SU-DHL-6 (cell line): ENCODE results near the gene ALG2.

Experiments used
- CTCF ChIP-seq: fragments of 200-600 bp; sonication (generic); IDR thresholded peaks from one replicate; pipeline ENCODE4 v1.5.1; 2017; ENCODE audit warnings: antibody characterized with exemption, mild to moderate bottlenecking, low read length, moderate library complexity; ENCODE audit not compliant: insufficient read depth, poor library complexity, severe bottlenecking
- EZH2phosphoT487 ChIP-seq: fragments of 200-600 bp; sonication (generic), shearing (Covaris generic); conservative IDR thresholded peaks from 2 replicates; pipeline ENCODE4 v1.6.1; 2018; ENCODE audit warnings: mild to moderate bottlenecking, antibody characterized with exemption, low read length, moderate library complexity, mixed read lengths

- TF ChIP-seq CTCF (no peak), EZH2phosphoT487 (no peak)
Observed at GRCh38 chr9:99222416-99223270, 901 bp upstream of the ALG2 start.
